NCI-H226 (cell line): ENCODE results near the gene PTP4A1.
"Not testable (repeated sequence)": the region's sequence is repeated elsewhere in the genome, so short reads cannot be mapped to it uniquely, and the experiment has no call there.

ENCODE experiments used
- DNase-seq: peaks from one replicate; pipeline ENCODE4 v3.0.0-alpha.2; 2015

Gene PTP4A1

GRCh38 chr6:63572044-63572746, at the start of gene PTP4A1, which contains the start of gene LOC128125822:
Gene PTP4A1, plus strand, starts transcription at chr6:63572480. Its CDS starts 4,401 bp downstream, at chr6:63576881.
Gene LOC128125822, plus strand, starts transcription at chr6:63572480.
- DNase-seq, result peak; percentile 96

GRCh38 chr6:63522911-63523287, 49.4 kb upstream of the PTP4A1 start:
- DNase-seq, result not testable (repeated sequence)

- no peak for DNase-seq
Measured at GRCh38 chr6:63523630-63524029, 48.6 kb upstream of the PTP4A1 start.

- no peak for DNase-seq
Measured at GRCh38 chr6:63525186-63525878, 46.9 kb upstream of the PTP4A1 start.

- no peak for DNase-seq
Measured at GRCh38 chr6:63526931-63527330, 45.3 kb upstream of the PTP4A1 start.

GRCh38 chr6:63527658-63528514, 44.4 kb upstream of the PTP4A1 start:
- peak; percentile 93 for DNase-seq

- no peak for DNase-seq
Measured at GRCh38 chr6:63529498-63529897, 42.8 kb upstream of the PTP4A1 start.

- DNase-seq, result no peak
Measured at GRCh38 chr6:63530182-63530581, 42.1 kb upstream of the PTP4A1 start.

GRCh38 chr6:63530991-63531390, 41.3 kb upstream of the PTP4A1 start:
- no peak for DNase-seq

- DNase-seq, result no peak
Measured at GRCh38 chr6:63533026-63533425, 39.3 kb upstream of the PTP4A1 start.

GRCh38 chr6:63533952-63534351, 38.3 kb upstream of the PTP4A1 start:
- DNase-seq, result no peak

GRCh38 chr6:63537201-63537958, 34.9 kb upstream of the PTP4A1 start:
- no peak for DNase-seq

- no peak for DNase-seq
Measured at GRCh38 chr6:63537959-63538300, 34.4 kb upstream of the PTP4A1 start.

GRCh38 chr6:63538550-63538949, 33.7 kb upstream of the PTP4A1 start:
- no peak for DNase-seq

- DNase-seq, result no peak
Measured at GRCh38 chr6:63543001-63543400, 29.3 kb upstream of the PTP4A1 start.

- no peak for DNase-seq
Measured at GRCh38 chr6:63543982-63544381, 28.3 kb upstream of the PTP4A1 start.

GRCh38 chr6:63546236-63546635, 26.0 kb upstream of the PTP4A1 start:
- DNase-seq, result no peak

GRCh38 chr6:63546697-63547096, 25.6 kb upstream of the PTP4A1 start:
- no peak for DNase-seq

GRCh38 chr6:63549076-63549475, 23.2 kb upstream of the PTP4A1 start:
- DNase-seq, result no peak

GRCh38 chr6:63553208-63553607, 19.1 kb upstream of the PTP4A1 start:
- DNase-seq, result no peak

- DNase-seq, result no peak
Measured at GRCh38 chr6:63553900-63554299, 18.4 kb upstream of the PTP4A1 start.

- DNase-seq, result no peak
Measured at GRCh38 chr6:63554782-63555181, 17.5 kb upstream of the PTP4A1 start.

GRCh38 chr6:63556369-63556768, 15.9 kb upstream of the PTP4A1 start:
- no peak for DNase-seq
